ENCODE results near the gene EXOC1L.

GRCh38 chr4:55793479-55793878 lies 26.1 kb upstream of the EXOC1L start:
- TF ChIP-seq, protein P1, sequence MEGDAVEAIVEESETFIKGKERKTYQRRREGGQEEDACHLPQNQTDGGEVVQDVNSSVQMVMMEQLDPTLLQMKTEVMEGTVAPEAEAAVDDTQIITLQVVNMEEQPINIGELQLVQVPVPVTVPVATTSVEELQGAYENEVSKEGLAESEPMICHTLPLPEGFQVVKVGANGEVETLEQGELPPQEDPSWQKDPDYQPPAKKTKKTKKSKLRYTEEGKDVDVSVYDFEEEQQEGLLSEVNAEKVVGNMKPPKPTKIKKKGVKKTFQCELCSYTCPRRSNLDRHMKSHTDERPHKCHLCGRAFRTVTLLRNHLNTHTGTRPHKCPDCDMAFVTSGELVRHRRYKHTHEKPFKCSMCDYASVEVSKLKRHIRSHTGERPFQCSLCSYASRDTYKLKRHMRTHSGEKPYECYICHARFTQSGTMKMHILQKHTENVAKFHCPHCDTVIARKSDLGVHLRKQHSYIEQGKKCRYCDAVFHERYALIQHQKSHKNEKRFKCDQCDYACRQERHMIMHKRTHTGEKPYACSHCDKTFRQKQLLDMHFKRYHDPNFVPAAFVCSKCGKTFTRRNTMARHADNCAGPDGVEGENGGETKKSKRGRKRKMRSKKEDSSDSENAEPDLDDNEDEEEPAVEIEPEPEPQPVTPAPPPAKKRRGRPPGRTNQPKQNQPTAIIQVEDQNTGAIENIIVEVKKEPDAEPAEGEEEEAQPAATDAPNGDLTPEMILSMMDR (conservative IDR thresholded peaks at IDR 0.05 in 1 of 2, IDR thresholded peaks at IDR 0.05 in 1 of 2; ENCODE audit: extremely low read depth in 1 of 2, insufficient read depth in 1 of 2, low read depth in 1 of 2, low read length in 2 of 2) = no peak
- no peak for TF ChIP-seq EZH2 (IDR thresholded peaks at IDR 0.05; ENCODE audit: borderline replicate concordance, low read length)
